HG03064 (cell line): ENCODE measurements around the gene PLEKHM1.
"Not testable (repeated sequence)": the region's sequence is repeated elsewhere in the genome, so short reads cannot be mapped to it uniquely, and the experiment has no call there.

Source experiments
- ATAC-seq: cut with Tn5 transposase; IDR thresholded peaks from one replicate; pipeline ENCODE4 v1.9.1; 2021; ENCODE audit warnings: low read depth; ENCODE audit not compliant: unreplicated experiment

Gene PLEKHM1

DNA sequence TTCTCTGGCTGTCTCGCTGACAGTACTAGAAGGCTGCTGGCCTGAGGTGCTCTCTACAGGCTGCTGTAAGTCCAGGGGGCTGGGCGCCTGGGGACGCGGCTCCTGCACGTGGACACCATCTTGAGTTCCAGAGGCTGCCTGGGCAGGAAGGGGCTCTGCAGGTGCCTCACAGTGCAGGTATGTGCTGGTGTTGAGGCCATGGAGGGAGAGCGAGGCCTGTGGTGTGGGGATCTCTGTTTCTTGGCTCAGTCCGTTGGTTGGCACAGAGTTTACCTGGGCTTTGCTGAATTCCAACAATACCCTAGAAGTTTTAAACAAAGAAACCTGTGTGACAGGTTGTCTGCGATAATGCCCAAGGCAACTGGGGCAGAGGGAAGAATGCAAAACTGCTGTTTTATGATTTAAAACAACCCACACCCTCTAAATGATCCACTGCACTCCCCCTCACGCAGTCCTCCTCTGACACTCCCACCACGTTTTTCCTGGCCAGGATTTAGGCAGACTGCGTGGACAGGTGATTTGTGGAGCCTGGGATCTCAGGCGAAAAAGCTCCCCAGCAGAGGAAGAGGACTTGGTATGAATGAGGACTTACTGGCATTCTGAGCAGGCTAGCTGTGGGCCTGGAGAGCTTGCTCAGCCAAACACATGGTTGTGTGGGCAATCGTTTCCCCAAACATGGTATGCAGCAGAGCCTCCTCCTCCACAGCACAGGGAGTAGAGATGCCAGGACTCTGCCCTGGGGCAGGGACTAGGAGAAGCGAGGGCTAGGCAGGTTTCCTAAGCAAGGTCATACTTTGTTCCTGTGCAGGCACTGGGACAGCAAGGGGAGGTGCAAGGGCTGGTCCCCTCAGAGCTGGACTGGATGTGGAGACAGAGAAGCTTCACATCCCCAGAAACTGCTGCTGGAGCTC is 22.0 kb downstream of the PLEKHM1 start:
- ATAC-seq: not testable (repeated sequence)

DNA sequence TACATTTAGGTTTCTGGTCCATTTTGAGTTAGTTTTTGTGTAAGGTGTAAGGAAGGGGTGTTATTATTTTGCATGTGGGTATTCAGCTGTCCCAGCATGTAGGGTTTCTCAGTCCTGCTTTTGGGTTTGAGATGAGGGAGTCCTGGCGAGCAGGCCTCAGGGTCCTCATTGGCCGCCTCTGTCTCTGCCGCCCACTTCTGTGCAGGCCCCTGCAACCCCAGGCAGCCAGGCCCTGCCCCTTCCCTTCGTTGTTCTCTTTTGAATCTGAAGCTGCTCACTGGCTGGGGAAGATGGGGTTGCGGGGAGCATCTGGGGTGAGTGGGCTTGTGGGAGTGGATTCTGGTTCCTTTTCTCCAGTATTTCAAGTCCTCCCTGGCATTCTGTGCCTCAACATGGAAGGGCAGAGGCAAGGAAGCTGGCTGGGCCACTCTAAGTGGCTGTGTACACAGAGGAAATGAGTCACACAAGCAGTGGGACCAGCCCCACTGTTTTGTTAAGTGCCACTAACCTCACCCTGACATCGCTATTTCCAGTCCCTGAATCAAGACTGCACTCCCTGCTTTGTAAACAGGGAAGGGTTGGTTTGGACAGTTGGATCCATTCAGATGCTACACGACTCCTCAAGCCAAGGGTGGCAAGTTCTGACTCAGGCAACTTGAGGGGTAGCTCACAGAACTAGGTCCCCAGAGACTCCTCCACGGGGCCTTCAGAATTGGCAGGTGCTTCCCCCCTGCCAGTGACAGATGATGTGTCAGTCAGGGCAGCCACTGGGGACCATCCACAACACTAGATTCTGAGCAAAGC is 28.8 kb downstream of the PLEKHM1 start:
- ATAC-seq: peak; percentile 70

DNA sequence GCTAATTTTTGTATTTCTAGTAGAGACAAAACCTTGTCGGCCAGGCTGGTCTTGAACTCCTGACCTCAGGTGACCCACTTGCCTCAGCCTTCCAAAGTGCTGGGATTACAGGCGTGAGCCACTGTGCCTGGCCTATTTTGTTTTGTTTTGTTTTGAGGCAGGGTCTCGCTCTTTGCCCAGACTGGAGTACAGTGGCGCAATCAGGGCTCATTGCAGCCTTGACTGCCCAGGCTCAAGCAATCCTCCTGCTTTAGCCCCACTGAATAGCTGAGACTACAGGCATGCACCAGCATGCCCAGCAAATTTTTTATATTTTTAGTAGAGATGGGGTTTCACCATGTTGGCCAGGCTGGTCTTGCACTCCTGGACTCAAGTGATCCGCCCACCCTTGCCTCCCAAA is 30.1 kb downstream of the PLEKHM1 start:
- not testable (repeated sequence) for ATAC-seq

DNA sequence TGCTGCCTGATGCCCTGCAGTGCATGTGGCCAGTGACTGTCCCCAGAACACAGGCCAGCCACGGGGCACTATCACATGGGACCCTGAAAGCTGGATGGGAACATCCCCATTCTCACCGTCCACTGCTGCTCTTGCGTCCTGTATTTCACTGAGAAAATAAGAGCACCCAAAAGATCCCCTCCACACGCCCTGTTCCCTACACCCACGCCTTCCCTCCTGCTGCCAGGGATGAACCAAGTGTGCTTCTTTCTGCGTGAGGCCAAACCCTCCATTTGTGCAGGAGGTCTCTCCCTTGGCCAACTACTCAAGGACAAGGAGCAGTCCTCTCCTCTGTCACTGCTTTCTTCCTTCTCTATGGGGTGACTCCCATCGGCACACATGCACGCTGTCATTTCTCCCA is 36.2 kb downstream of the PLEKHM1 start:
- ATAC-seq: not testable (repeated sequence)

DNA sequence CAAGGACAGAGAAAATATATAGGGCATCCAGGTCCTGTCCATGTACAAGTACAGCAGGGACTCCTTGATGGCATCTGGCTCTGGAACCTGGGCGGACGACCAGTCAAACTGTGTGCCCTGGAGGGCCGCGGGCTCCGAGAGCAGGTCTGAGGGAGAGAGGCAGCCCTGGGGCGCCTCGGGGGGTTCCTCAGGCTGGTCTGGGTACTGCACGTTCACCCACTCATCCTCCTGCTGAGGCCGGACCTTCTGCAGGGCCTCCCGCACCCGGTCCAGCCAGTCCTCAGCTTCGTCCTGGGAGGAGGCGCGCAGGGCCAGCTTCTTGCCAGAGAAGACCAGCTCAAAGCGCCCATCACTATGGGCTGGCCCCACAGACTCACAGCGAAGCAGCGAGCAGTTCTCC is 36.8 kb downstream of the PLEKHM1 start:
- ATAC-seq: not testable (repeated sequence)

DNA sequence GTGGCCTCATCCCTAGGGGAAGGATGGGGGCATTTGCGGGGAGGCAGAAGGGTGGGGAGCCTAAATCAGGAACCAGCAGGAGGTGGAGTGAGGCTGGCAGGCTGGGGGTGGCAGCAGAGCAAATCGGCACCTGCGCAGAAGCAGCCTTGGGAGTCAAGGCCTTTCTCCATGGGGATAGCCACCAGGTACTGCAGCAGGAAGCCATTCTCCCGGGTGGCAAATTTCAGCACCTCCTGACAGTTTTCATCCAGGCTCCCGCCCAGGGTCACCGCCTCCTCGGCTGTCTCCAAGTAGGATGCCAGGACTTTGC is 37.3 kb downstream of the PLEKHM1 start:
- not testable (repeated sequence) for ATAC-seq

DNA sequence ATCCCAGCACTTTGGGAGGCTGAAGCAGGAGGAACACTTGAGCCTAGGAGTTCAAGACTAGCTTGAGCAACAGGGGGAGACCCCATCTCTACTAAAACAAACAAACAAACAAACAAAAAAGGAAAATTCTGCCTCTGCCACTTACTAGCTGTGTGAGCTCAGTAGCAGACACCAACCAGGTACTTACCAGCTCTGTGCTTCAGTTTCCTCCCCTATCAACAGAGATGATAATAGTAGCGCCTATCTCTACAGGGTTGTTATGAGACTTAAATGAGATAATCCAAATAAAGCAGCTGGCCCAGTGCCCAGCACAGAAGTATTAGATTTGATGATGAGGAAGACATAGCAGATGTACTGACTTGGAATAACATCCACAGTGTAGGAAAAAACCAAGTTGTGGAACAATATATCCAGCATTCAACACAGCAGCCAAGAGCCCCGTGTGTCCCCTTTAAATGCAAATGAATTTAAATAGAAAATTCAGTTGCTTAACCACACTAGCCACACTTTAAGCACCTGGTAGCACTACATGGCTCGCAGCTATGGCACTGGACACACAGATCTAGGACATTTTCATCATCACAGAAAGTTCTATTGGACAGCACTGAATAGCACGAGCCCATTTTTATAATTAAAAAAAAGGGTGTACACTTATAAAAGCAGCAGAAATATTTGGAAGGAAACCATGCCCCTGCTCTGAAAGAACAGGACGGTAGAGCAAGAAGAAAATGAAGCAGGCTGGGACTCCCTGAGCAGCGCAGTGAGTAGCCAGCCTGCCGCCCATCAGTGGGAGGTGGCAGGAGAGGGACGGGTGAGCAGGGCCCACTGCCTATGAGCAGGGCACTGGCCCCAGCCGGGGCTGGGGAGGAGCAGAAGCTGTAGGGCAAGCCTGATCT is 37.9 kb downstream of the PLEKHM1 start:
- not testable (repeated sequence) for ATAC-seq

DNA sequence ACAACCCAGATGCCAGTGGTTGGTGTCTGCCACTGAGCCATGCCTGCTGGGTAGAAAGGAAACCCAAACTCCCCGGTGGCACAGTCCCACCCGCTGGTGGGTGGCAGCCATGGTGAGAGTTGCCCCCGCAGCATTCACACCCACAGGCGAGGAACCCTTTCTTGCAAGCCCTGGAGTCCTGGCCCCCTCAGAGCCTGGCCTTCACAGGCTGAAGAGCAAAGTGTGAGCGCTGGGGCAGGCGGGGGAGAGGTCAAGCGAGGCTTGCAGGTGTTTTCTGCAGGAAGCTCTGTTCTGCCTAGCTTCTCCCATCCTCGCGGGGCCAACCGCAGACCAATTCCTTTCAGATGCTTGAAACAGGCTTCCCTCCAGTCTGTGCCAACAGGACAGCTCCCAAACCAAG is 38.9 kb downstream of the PLEKHM1 start:
- ATAC-seq: not testable (repeated sequence)

DNA sequence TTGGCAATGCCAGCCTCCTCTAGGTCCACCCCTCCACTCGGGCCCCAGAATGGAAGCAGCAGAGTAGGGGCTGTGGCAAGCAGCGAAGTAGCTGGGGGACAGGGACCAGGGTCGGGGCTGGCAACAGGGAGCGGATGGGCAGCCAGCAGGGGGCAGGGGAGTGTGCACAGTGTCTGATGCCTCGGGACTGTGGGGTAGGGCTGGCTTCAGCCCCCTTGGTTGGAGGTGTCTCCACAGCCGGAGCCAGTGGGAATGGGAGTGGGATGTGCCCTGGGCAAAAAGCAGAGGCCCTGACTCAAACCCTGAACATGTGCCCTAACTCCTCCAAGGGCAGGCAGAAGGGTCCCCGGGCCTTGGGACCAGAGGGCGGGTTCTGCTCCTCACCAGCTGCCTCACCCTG is 39.4 kb downstream of the PLEKHM1 start:
- ATAC-seq: no peak

DNA sequence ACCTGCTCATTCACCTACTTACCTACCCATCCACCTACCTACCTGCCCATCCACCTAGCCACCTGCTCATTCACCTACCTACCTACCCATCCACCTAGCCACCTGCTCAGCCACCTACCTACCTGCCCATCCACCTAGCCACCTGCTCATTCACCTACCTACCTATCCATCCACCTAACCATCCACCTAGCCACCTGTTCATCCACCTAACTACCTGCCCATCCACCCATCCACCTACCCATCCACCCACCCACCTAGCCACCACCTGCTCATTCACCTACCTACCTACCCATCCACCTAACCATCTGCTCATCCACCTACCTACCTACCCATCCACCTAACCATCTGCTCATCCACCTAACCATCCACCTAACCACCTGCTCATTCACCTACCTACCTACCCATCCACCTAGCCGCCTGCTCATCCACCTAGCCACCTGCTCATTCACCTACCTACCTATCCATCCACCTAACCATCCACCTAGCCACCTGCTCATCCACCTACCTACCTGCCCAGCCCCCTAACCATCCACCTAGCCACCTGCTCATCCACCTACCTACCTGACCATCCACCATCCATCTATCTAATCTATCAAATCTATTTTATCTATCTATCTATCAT is 40.7 kb downstream of the PLEKHM1 start:
- not testable (repeated sequence) for ATAC-seq

DNA sequence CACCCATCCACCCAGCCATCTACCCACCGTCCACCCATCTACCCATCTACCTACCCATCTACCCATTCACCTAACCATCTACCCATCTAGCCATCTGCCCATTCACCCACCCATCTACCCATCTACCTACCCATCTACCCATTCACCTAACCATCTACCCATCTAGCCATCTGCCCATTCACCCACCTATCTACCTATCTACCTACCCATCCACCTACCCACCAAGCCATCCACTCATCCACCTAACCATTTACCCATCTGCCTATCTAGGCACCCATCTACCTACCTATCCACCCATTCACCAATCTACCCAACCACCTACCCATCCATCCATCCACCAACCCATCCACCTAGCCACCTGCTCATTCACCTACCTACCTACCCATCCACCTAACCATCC is 41.3 kb downstream of the PLEKHM1 start:
- ATAC-seq: not testable (repeated sequence)

DNA sequence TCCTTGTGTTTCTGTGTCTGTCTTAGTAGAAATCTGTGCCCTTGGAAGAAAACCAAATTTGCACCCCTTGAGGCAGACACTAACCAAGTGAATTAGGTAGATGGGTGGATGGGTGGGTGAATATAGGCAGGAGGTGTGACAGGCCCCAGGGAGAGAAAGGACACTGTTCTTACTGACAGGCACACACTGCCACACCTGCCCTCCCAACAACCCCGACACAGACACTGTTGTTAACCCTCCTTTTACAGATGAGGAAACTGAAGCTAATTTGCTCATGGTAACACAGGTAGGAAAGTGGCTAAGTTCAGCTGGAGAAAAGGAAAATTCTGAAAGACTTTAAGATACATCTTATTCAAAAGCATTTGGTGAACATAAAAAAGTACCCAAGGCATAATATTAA is 42.0 kb downstream of the PLEKHM1 start:
- not testable (repeated sequence) for ATAC-seq

DNA sequence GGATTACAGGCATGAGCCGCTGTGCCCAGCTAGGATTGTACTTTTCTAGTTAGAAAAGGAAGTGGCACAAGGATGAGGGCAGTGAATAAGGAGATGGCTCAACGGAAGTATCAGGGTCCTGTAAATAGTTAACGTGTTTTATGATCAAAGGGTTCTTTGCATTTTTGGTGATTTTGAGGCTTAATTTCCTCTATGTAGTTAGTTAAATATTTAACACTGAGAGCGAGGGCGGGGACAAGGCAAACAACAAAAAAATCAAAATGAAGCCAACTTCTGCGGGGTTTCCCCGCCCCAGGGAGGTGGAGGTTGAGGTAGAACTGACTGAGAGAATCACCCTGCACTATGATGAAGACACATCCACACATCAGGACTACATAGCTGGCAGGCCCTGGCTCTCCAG is 42.5 kb downstream of the PLEKHM1 start:
- ATAC-seq: not testable (repeated sequence)

DNA sequence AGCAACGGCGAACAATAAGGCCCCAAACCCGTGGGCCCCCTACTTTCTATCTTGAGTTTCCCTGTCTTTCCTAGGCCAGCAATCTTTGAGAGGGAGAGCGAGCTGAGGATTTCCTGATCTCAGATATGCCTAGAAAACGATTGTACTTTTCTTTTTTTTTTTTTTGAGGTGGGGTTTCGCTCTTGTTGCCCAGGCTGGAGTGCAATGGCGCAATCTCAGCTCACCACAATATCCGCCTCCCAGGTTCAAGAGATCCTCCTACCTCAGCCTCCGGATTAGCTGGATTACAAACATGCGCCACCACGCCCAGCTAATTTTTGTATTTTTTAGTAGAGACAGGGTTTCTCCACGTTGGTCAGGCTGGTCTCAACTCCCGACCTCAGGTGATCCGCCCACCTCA is 42.9 kb downstream of the PLEKHM1 start:
- not testable (repeated sequence) for ATAC-seq

DNA sequence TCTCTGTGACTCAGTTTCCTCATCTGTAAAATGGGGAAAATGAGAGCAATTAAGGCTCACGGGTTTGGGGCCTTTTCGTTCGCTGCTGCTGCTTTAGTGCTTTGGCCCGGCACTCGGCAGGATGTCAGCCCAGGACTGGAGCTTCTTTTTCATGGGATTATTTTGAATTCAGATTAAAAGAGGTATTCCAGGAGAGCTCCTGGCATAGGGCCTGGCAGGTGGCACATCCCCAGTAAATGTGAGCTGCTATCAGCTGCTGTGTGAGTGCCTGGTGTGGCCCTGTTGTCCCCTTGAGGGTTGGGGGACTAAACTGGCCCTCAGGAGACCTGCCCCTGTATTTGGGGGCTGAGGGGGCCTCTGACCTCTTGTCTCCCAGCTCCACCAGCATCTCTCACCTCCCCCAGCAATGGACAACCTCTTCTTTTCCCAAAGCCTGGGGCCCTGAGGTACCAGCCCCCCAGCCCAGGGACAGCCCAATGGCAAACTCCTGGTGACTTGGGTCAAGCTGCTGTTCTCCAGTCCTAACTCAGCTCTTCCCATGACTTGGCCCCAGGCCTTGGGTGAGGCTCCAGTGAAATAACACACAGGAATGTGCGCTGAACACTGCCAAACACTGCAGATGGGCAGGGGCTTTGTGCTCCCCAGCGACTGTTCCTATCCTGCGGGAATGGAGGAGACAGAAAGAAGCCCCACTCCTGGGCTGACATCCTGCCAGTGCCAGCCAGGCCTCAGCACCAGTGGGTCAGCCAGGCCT is 43.5 kb downstream of the PLEKHM1 start:
- ATAC-seq: not testable (repeated sequence)

DNA sequence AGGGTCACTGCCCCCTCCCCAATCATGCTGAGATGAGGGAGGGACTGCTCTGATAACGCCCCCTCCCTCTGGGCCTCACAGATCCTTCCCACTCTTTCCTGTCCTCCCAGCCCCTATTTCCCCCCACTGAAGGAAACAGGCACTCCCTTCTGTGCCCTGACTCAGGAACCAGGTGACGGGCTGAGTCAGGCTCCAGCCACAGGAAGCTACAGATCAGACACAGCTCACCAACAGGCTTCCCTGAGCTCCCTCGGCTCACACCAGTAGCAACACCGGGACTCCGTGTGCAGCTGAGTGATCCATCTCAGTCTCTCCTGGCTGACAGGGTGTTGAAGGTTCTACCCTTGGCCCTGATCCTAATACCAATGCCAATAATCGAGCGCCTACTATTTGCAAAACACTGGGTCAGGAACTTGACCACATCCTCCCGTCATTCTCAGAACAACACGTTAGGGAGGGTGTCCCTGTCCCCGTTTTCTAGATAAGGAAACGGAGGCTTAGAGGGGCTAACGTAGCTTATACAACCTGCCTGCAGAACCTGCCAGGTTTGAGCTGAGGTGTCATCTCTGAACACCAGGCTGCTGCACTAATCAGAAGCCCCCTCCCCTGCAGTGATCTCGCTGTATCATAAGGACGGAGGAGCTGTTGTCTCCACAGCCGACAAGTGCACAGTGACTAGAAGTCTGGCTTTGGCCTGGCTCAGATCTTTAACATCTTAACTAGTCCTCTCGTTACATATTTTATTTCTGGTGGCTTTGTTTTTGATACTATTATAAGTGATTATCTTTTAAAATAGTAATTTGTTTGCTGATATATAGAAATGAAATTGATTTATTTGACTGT is 44.4 kb downstream of the PLEKHM1 start:
- not testable (repeated sequence) for ATAC-seq

DNA sequence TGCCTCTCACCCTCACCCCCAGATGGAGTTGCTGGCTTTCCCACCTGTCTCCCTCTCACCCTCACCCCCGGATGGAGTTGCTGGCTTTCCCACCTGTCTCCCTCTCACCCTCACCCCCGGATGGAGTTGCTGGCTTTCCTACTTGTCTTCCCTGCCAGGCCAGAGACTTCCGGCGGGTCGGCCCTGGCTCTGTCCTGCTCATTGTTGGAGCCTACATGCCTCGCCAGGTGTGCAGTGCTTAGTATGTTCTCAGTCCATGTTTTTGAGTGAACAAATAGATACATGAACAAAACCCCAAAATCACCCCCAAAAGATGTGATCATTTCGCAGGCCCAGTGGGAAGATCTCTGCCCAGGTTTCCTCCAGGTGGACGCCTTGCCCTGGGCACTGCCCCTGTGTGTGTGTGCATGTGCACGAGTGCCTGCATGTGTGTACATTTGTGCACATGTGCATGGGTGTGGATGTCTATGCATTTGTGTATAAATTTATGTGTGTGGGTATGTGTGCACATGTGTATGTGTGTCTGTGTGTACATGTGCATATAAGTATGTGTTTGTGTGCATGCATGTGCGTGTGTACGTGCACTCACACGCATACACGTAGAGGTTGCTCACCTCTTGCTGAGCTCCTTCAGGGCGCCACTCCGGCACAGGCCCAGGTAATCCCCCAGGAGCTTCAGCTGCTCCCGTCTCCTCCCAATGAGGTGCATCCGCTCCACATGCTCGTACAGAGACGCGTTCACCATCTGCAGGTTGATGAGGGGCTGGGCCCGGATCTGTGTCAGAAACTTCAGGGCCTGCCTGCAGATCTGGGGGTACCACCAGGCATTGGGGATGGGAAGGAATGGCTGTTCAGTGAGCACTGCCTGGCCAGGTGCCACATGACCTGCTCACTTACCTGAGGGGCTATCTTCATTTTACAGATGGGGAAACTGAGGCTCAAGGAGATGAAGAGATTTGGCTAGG is 45.4 kb downstream of the PLEKHM1 start:
- ATAC-seq: not testable (repeated sequence)
